ENCODE measurements around the gene CACNA2D4. TPM values are rescaled to one million over a fixed set of nuclear protein-coding genes. Genes with fewer than 3 reads are reported as not detected.

CACNA2D4 gene
- total and polyA plus RNA-seq, 2 donors (not counting 3 experiments of a cell fraction or from before 2014, with no cell fraction given), result 0.58 to 0.73 TPM

GRCh38 chr12:1825382-1826102 is 92.9 kb downstream of the CACNA2D4 start:
- Histone ChIP-seq H3K27ac (ENCODE audit: insufficient read depth, low read depth, low read length) (no peak overlapping the region), H3K9ac (replicated peaks; ENCODE audit: extremely low read depth, insufficient read depth, low read length) (no peak overlapping the region), H3K4me2 (ENCODE audit: insufficient read depth, low read length) (no peak overlapping the region), H4K20me1 (replicated peaks; ENCODE audit: control insufficient read depth, extremely low read depth, insufficient read depth, low read length) (no peaks in the 10 kb centered on the region), H3K36me3 (ENCODE audit: control insufficient read depth in 2 of 2, extremely low read depth in 1 of 2, insufficient read depth in 2 of 2, low read length in 2 of 2) (no peaks in the 10 kb centered on the region), H3K79me2 (ENCODE audit: control insufficient read depth, insufficient read depth, low read length) (no peaks in the 10 kb centered on the region), H3K4me3 (replicated peaks in 1 of 3; ENCODE audit: insufficient read depth in 1 of 3, low read depth in 1 of 3, low read length in 3 of 3) (no peak overlapping the region), H3K9me1 (replicated peaks; ENCODE audit: control insufficient read depth, extremely low read depth, insufficient read depth, low read length) (no peaks in the 10 kb centered on the region), H3K9me3 (replicated peaks; ENCODE audit: control insufficient read depth, insufficient read depth, low read length) (no peaks in the 10 kb centered on the region), H3K4me1 (ENCODE audit: control insufficient read depth, extremely low read depth, insufficient read depth, low read length) (no peaks in the 10 kb centered on the region), H3K27me3 (ENCODE audit: control insufficient read depth in 2 of 2, insufficient read depth in 2 of 2, low read length in 2 of 2) (peaks cover 15 to 22% of the 10 kb centered on the region in 2 experiments), H2AFZ (ENCODE audit: low read depth, low read length) (no peak overlapping the region)
- FAIRE-seq (no peak), DNase-seq (ENCODE audit: low read depth, low spot score) (no peak)
- dilution Hi-C loops (cut with MboI; ENCODE audit: extremely low pct_ligation_motif_present, low sequenced_read_pairs), result no loop called here
- ChIA-PET CTCF (interaction anchor here (1.2 kb wide), 1 partner anchor 114 kb away, joined by 3 read pairs; no protein-coding TSS in a partner anchor), POLR2A (no interaction called here)
- intact Hi-C loops (cut with micrococcal nuclease), result no loop called here
- TF ChIP-seq MYC (IDR thresholded peaks at IDR 0.05; ENCODE audit: low read depth, low read length) (no peak), JUN (IDR thresholded peaks at IDR 0.05; ENCODE audit: borderline replicate concordance, insufficient read depth, insufficient read length, low read depth) (no peak), CTCF (IDR thresholded peaks at IDR 0.05; ENCODE audit: extremely low read depth in 1 of 2, insufficient read depth in 1 of 2, low read depth in 1 of 2, low read length in 2 of 2) (no peak), GATA2 (IDR thresholded peaks at IDR 0.05; ENCODE audit: insufficient read depth, insufficient read length, low read depth, low read length) (no peak), EZH2 (IDR thresholded peaks at IDR 0.05; ENCODE audit: borderline replicate concordance, low read depth, low read length, severe bottlenecking) (no peak), MAX (IDR thresholded peaks at IDR 0.05; ENCODE audit: insufficient read depth, insufficient read length) (no peak), POLR2A (IDR thresholded peaks at IDR 0.05; ENCODE audit: low read depth, low read length) (no peak), POLR2AphosphoS5 (IDR thresholded peaks at IDR 0.05; ENCODE audit: insufficient read depth, low read depth, low read length) (no peak), FOS (IDR thresholded peaks at IDR 0.05; ENCODE audit: borderline replicate concordance, insufficient read depth, low read length) (no peak)
- BruUV-seq (replicated peaks), result no TSS peak

Measured in endothelial cell of umbilical vein (primary cell).